Mucosa of descending colon (tissue), 3 donors: ENCODE results near the gene OSBPL10. TPM values are rescaled to one million over a fixed set of nuclear protein-coding genes. Genes with fewer than 3 reads are reported as not detected.

Experiments
- ATAC-seq: fragments of 200-7000 bp; cut with Tn5 transposase; one replicate; pipeline ENCODE4 v1.9.1; 2020; ENCODE audit warnings: mild to moderate bottlenecking, moderate library complexity
- DNase-seq, 3 donors: peaks; one replicate each; pipeline ENCODE4 v3.0.0-alpha.2; 2020
- H3K36me3 ChIP-seq: fragments of 200-600 bp; one replicate; pipeline ENCODE4 v1.8.0; 2021; ENCODE audit warnings: low read depth, mild to moderate bottlenecking
- H3K4me1 ChIP-seq: fragments of 200-600 bp; one replicate; pipeline ENCODE4 v1.8.0; 2021; ENCODE audit warnings: low read depth, mild to moderate bottlenecking
- H3K4me3 ChIP-seq: fragments of 200-600 bp; one replicate; pipeline ENCODE4 v1.8.0; 2021; ENCODE audit warnings: mild to moderate bottlenecking
- H3K9me3 ChIP-seq: fragments of 200-600 bp; one replicate; pipeline ENCODE4 v1.8.0; 2021; ENCODE audit warnings: mild to moderate bottlenecking
- CTCF ChIP-seq: fragments of 200-600 bp; IDR thresholded peaks from one replicate; pipeline ENCODE4 v1.8.0; 2022; ENCODE audit warnings: antibody characterized with exemption, mild to moderate bottlenecking
- intact Hi-C, 2 donors: fragments of 100-400 bp; cut with DNase I in 1 of 2; cut with micrococcal nuclease in 1 of 2; formaldehyde crosslinking; loops; one replicate each; pipeline versions ENCODE4 v1.11.0 to v1.11.1; 2022; cut with DNase I, micrococcal nuclease
- total RNA-seq, 3 donors: library from RNA; stranded (reverse); fragmentation: NEBNext Ultra II Directional in 2 of 3; extraction: Animal tissue kit (Norgen Biotek cat#: 25700) in 2 of 3; gene quantifications; one replicate each; pipeline versions ENCODE4 v1.2.1 to v1.2.4, GENCODE V29; 2021 to 2023
- donor health status: DM: no; HTN: no; CAD: no; lungs with moderate emphysema.
- donor health status: DM: no; HTN: no; CAD: no.
- donor health status: DM: no; HTN: yes; CAD: no.

Gene OSBPL10
- total RNA-seq, 3 donors from 2014 or later: 15.7 to 23.9 (median 16.6) TPM

- no peak overlapping the region for H3K4me3 ChIP-seq
- H3K4me1 ChIP-seq: peaks cover 5% of the 10 kb centered on the region
- intact Hi-C loops: no loop called here
- no peak for TF ChIP-seq CTCF
- ATAC-seq: no peak
- DNase-seq: no peak
- H3K36me3 ChIP-seq: no peaks in the 10 kb centered on the region
- no peaks in the 10 kb centered on the region for H3K9me3 ChIP-seq
Observed at GRCh38 chr3:31699309-31699953, 281.6 kb downstream of the OSBPL10 start.

- Histone ChIP-seq H3K36me3 (no peaks in the 10 kb centered on the region), H3K4me3 (no peak overlapping the region), H3K9me3 (no peaks in the 10 kb centered on the region), H3K4me1 (no peaks in the 10 kb centered on the region)
- TF ChIP-seq CTCF: no peak
- peak; percentile 31 for ATAC-seq
- DNase-seq: no peak
- intact Hi-C loops: no loop called here
Observed at GRCh38 chr3:31696815-31697548, 284.1 kb downstream of the OSBPL10 start.

- no peak for ATAC-seq
- TF ChIP-seq CTCF: no peak
- intact Hi-C loops: no loop called here
- no peaks in the 10 kb centered on the region for H3K4me1 ChIP-seq
- no peak for DNase-seq
- no peak overlapping the region for H3K4me3 ChIP-seq
- H3K9me3 ChIP-seq: no peaks in the 10 kb centered on the region
- H3K36me3 ChIP-seq: no peaks in the 10 kb centered on the region
Observed at GRCh38 chr3:31696009-31696297, 285.1 kb downstream of the OSBPL10 start.

GRCh38 chr3:31695280-31696008 lies 285.6 kb downstream of the OSBPL10 start:
- Histone ChIP-seq H3K4me3 (no peak overlapping the region), H3K36me3 (no peaks in the 10 kb centered on the region), H3K4me1 (no peaks in the 10 kb centered on the region), H3K9me3 (no peaks in the 10 kb centered on the region)
- TF ChIP-seq CTCF: no peak
- DNase-seq (peak in 1 of 3 donors; percentile 48), ATAC-seq (peak; percentile 21)
- intact Hi-C loops: no loop called here

- H3K9me3 ChIP-seq: no peaks in the 10 kb centered on the region
- no peak overlapping the region for H3K4me3 ChIP-seq
- no peaks in the 10 kb centered on the region for H3K4me1 ChIP-seq
- no peak for TF ChIP-seq CTCF
- intact Hi-C loops: no loop called here
- ATAC-seq (no peak), DNase-seq (no peak)
- H3K36me3 ChIP-seq: no peaks in the 10 kb centered on the region
Observed at GRCh38 chr3:31693346-31693745, 287.7 kb downstream of the OSBPL10 start.
